ENCODE results near the gene CELA2B. TPM values are rescaled to one million over a fixed set of nuclear protein-coding genes. Genes with fewer than 3 reads are reported as not detected.

The CELA2B gene
- total and polyA plus RNA-seq, 8 donors = 0.63 to 1.7 (median 0.98) TPM; not detected in 1

- no peaks in the 10 kb centered on the region for H3K9me3 ChIP-seq
- DNase-seq (peak; percentile 96 to 100 (median 100)), ATAC-seq (peak; percentile 73)
- H3K36me3 ChIP-seq = no peaks in the 10 kb centered on the region
- peak overlapping the region; percentile 63 to 69 for H3K4me3 ChIP-seq
- H3K27me3 ChIP-seq = no peaks in the 10 kb centered on the region
- no peak for TF ChIP-seq CTCF (IDR thresholded peaks at IDR 0.05)
- intact Hi-C loops (cut with DNase I) = no loop called here
- H3K27ac ChIP-seq = peak overlapping the region; percentile 91 to 93
- peaks cover 11 to 40% of the 10 kb centered on the region in 2 donors for H3K4me1 ChIP-seq
These were observed 48.6 kb downstream of the CELA2B start for GRCh38 chr1:15524283-15525049.

GRCh38 chr1:15525050-15526020, 49.4 kb downstream of the CELA2B start:
- peaks cover 11 to 40% of the 10 kb centered on the region in 2 donors for H3K4me1 ChIP-seq
- H3K4me3 ChIP-seq = peak overlapping the region; percentile 32 to 69
- H3K36me3 ChIP-seq = peaks cover 0 to under 1% of the 10 kb centered on the region in 2 donors
- H3K9me3 ChIP-seq = no peaks in the 10 kb centered on the region
- DNase-seq (peak in 3 of 4 donors; percentile 31 to 99 (median 98)), ATAC-seq (peak; percentile 71)
- no peak for TF ChIP-seq CTCF (IDR thresholded peaks at IDR 0.05)
- H3K27me3 ChIP-seq = no peaks in the 10 kb centered on the region
- H3K27ac ChIP-seq = peak overlapping the region; percentile 89 to 91
- intact Hi-C loops (cut with DNase I) = no loop called here

GRCh38 chr1:15526021-15526489, 50.2 kb downstream of the CELA2B start:
- DNase-seq = peak in 1 of 4 donors; percentile 48
- intact Hi-C loops (cut with DNase I) = no loop called here
- Histone ChIP-seq H3K9me3 (no peaks in the 10 kb centered on the region), H3K27me3 (no peaks in the 10 kb centered on the region), H3K4me3 (peak overlapping the region in 1 of 2 donors; percentile 69), H3K27ac (peak overlapping the region; percentile 89 to 91), H3K4me1 (peaks cover 11 to 40% of the 10 kb centered on the region in 2 donors), H3K36me3 (peaks cover 0 to 8% of the 10 kb centered on the region in 2 donors)
- TF ChIP-seq CTCF (IDR thresholded peaks at IDR 0.05) = no peak
- ATAC-seq = no peak

- H3K27ac ChIP-seq = peak within 1 kb of the TSS; percentile 89 to 91
- peak; percentile 8 to 17 for TF ChIP-seq CTCF (IDR thresholded peaks at IDR 0.05)
- H3K4me1 ChIP-seq = peaks cover 11 to 40% of the 10 kb centered on the region in 2 donors
- no peaks in the 10 kb centered on the region for H3K27me3 ChIP-seq
- peak within 1 kb of the TSS; percentile 69 to 80 for H3K4me3 ChIP-seq
- intact Hi-C loops (cut with DNase I) = no loop called here
- H3K36me3 ChIP-seq = peaks cover 0 to 9% of the 10 kb centered on the region in 2 donors
- no peaks in the 10 kb centered on the region for H3K9me3 ChIP-seq
- peak; percentile 66 for ATAC-seq
- peak; percentile 98 to 100 (median 100) for DNase-seq
These were observed 50.8 kb downstream of the CELA2B start, which contains the start of gene DNAJC16 for GRCh38 chr1:15526490-15527339. DNAJC16 (plus strand) TSS chr1:15526848; CDS start chr1:15529106, 2,258 bp downstream.
